Measurements from ENCODE around the gene CCL16.
A peak's percentile ranks its signal among the peaks of the same experiment; 100 is the strongest.

DNA sequence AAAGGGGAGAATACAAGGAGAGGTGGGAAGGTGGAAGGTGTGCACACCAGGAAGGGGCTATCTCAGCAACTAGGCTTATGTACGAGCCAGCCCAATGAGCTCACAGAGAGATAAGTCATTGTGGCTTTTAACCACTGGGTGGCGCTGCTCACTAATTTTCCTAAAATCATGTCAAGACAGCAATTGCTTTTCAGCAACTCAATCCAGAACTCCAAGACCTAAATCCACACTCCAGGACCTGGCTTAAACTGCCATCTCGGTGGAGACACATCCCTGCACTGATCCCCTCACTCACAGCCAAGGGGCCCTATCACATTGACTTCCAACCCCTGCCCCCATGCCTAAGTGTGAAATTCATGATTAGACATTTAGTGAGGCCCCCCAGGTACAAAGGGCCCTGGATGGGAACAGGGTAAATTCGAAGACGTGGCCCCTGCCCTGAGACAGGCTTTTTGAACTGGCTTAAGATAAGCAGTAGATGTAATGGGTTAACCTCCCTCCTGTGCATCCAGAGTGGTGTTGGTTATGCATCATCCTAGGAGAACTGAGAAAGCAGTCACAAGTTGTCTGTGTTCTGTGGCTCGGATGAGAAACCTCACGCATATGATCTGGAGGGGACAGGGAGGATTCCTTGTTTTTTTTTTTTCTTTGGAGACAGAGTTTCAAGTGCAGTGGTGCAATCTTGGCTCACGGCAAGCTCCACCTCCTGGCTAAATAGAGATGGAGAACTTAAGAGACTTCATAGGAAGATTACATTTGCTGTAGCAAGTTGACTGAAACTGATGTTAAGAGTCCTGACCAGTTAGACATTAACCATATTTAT is 11.5 kb downstream of the CCL16 start:
- TF ChIP-seq, protein P1, sequence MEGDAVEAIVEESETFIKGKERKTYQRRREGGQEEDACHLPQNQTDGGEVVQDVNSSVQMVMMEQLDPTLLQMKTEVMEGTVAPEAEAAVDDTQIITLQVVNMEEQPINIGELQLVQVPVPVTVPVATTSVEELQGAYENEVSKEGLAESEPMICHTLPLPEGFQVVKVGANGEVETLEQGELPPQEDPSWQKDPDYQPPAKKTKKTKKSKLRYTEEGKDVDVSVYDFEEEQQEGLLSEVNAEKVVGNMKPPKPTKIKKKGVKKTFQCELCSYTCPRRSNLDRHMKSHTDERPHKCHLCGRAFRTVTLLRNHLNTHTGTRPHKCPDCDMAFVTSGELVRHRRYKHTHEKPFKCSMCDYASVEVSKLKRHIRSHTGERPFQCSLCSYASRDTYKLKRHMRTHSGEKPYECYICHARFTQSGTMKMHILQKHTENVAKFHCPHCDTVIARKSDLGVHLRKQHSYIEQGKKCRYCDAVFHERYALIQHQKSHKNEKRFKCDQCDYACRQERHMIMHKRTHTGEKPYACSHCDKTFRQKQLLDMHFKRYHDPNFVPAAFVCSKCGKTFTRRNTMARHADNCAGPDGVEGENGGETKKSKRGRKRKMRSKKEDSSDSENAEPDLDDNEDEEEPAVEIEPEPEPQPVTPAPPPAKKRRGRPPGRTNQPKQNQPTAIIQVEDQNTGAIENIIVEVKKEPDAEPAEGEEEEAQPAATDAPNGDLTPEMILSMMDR (IDR thresholded peaks at IDR 0.05): peak; percentile 71 to 82 (median 78)
- TF ChIP-seq POLR2A (IDR thresholded peaks at IDR 0.05): no peak
